GM18511 (cell line): ENCODE results near the gene JHY.

Experiments used
- ATAC-seq: cut with Tn5 transposase; IDR thresholded peaks from one replicate; pipeline ENCODE4 v1.9.1; 2021; ENCODE audit warnings: mild to moderate bottlenecking, moderate library complexity; ENCODE audit not compliant: unreplicated experiment

The JHY gene

DNA sequence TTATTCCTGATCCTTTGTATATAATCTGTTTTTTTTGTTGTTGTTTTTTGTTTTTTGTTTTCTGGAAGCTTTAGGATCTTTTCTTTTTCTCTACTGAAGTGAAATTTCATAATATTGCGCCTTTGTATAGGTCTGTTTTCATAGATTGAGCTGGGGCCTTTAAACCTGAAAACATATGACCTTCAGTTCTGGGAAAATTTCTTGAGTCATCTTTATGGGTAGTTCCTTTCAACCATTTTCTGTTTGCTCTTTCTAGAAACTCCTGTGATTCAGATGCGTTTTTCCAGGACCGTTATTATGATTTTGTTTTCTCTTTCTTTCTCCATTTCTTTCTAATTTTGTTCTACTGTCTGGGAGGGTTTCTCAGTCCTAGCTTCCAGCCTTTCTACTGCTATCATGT, 55.4 kb downstream of the JHY start:
- no peak for ATAC-seq

DNA sequence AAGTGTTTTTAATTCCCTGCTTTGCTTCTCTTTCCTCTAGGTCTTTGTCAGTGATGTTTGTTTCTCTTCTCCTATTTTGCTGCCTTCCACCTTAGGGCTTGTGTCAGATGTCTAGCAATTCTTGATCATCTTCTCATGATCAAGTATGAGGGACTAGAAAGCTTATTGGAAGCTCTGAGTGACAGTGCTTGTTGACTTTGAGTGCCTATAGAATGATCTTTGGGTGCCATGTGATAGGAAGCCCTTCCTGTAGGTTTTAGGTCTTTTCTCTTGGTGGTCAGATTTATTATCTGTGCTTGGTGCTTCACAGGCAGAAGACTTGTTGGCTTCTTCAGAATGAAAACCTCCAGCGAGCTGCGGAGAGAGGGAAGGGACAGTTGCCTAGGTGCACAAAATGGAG, 56.0 kb downstream of the JHY start:
- no peak for ATAC-seq

DNA sequence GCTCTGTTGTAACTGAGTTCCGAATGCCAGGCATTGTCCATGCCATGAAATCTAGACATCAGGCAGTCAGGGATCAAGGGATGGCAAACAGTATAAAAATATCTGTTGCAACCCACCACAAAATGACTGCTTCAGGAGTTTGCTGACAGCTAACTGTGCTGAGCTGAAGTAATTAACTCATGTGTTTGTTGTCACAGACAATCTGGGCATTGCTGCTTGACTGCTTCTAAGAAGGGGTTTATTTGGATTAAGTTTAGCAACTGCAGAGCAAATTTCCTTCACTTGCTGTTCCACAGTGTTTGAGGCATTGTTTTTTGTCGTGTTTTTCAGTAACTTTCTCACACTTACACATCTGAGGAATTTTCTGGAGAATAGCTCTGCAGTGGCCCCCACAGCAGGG, 68.7 kb downstream of the JHY start:
- ATAC-seq: no peak

DNA sequence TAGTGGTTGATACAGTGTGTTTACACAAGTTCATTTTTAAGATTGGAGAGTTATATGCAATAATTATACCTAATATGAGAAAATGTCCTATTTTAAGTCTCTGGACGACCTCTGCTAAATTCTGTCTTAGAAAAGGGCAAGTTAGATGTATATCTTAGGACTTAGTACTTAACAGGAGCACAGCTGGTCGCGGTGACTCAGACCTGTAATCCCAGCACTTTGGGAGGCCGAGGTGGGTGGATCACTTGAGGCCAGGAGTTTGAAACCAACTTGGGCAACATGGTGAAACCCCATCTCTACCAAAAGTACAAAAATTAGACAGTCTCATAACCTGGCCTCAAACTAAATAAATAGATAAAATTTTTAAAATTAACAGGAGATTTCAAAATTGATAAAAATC, 71.9 kb downstream of the JHY start:
- ATAC-seq: no peak

DNA sequence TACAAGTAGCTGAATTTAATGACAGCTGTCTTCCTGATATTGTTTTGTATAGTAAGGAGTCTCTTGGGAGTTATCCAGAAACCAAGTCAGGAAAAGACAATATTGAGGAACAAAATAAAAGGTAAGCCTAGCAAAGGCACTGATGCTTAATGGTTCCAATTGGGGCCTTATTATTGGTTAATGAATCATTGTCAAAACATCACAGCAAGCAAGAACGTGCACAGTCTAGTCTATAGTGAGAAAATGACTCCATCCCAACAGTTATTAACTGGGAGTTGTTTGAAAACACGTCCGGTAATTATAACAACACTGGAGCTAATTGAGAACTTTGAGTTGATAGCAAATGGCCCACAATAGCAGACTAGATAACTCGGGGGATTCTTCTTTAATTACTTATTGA, 81.4 kb downstream of the JHY start:
- no peak for ATAC-seq

DNA sequence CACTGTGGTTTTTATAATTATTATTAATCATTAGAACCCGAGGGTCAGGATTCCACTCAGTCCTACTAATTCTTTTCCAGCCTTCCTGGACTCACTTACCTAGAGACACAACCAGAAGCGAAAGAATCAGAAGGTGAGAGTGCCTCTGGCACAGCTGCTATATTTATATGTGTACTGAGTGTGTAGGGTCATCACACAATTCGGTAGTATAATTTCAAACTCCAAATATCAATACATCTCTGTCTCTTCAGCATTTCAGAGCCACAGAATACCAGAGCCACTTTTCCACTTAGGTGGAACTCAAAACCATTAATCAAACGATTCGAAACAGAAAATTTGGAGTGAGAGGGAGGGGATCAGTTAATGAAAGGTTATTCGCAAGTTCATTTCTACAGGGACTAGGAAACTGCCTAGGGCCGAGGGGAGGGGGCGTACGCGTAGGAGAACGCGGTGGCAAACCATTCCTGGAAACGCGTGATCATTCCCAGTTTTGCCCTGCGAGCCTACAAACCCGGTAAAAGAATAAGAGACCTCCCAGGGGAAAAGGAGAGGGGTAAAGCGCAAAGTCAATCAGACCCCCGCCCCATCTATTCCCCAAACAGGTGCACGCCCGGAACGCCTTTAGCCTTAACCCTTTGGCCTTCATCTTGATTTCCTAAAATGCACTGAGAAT, 93.6 kb downstream of the JHY start:
- no peak for ATAC-seq

DNA sequence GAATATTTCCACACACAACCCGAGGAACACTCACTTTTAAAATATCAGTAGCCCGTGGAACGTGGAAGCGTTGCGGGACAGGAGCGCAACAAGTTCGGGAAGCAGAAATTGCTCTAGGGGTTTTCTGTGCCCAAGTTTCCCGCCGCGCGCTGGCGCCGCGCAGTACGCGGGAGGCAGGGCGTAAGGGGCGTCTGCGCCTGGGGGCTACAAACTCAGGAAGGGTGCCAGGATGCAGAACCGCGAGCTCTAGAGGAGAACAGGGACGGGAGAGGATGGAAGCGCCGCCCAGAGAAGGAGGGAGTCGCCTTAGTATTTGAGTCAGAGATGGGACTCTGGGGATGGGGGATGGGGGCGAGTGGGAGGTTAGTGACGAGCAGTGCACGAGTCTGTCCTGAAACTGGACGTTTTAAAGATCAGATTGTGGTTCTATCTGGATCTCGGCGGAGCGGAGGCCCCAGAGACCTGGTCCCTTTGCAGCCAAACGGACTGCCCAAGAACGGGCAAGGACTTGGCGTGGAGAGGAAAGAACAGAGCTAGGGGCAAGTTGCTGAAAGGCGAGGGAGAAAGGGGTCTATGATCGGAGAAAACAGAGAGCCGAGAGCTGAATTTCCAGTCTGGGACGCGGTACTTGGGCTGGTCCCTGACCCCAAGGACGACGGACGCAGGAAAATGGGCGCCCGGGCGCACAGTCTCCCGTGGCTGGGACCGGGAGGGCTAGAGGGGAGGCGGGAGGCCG, 94.3 kb downstream of the JHY start:
- no peak for ATAC-seq

DNA sequence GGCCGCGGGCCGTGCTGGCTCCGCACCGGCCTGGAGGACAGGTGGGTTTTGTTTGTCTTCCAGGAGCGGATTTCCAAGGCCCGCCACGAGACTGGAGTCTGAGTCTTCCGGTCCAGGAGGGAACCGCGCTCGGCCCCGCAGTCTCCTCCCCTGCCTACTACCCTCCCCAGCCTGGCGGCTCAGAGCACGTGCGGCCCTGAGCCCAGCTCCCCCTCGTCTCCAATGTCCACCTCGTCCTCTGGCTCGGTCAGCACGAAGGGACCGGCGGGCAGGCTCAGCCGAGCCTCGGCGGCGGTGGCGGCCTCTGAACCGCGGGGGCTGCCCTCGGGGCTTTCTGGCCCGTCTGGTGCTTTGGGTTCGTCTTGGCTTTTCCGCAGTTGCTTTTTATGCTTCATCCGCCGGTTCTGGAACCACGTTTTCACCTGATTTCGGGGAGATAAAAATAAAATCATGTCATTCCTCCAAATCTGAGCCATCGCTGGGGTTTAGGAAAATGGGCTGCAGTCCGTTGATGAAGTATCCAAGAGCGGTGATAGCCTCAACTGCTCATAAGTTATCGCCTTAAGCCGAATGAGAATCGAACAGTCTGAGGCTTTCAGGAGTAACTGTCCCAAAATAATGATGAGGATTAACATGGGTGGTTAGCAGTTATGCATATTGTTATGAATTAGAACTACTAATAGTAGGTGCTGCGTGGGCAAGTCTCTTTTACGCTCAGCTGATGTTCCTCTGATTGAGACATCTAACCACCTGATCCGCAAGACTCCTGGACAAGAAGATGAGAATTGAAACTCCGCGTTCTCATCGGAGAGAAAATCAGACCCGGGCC, 95.1 kb downstream of the JHY start:
- ATAC-seq: no peak

DNA sequence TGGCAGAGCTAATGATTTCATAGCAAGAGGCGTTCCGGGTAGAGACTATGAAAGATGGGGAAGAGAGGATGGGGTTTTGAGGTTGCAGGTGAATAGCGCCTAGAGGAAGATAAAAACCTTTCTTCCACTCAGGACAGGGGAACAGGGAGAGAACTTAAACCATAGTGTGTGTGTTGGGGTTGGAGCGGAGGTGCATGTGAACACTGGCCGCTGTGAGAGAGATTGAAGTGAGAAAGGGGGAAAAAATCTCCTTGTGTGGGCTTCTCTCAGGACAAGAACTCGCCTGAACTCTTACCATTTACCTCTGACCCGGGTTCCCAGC, 95.7 kb downstream of the JHY start:
- ATAC-seq: no peak

DNA sequence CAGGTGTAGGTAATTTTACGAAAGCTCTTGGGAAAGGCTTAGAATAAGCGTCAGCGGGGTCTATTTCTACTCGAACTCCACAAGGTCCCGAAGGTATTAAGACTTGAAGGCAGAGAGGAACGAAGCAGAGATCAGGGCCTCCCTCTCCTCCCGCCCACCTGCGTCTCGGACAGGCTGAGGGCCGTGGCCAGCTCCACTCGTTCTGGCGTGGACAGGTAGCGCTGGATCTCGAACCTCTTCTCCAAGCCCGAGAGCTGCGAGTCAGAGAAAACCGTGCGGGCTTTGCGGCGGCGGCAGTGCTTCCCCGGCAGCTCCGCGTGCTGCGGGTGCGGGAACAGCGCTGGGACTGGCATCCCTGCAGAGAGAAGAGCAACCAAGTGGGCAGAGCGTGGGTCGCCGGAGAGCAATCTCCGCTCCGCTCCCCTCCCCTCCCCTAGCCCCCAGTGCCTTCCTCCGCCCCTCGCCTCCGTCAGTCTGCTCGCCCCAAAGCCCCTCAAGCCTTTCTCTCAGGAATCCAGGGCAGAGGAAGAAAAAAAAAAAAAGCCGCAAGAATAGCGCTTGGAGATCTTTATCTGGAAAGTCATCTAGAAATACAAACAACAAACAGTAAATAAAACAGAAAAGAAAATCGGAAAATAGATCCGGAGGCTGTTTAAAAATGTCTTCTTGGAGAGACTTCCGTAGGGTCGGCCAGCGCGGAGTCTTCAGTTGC, 96.7 kb downstream of the JHY start:
- ATAC-seq: no peak

DNA sequence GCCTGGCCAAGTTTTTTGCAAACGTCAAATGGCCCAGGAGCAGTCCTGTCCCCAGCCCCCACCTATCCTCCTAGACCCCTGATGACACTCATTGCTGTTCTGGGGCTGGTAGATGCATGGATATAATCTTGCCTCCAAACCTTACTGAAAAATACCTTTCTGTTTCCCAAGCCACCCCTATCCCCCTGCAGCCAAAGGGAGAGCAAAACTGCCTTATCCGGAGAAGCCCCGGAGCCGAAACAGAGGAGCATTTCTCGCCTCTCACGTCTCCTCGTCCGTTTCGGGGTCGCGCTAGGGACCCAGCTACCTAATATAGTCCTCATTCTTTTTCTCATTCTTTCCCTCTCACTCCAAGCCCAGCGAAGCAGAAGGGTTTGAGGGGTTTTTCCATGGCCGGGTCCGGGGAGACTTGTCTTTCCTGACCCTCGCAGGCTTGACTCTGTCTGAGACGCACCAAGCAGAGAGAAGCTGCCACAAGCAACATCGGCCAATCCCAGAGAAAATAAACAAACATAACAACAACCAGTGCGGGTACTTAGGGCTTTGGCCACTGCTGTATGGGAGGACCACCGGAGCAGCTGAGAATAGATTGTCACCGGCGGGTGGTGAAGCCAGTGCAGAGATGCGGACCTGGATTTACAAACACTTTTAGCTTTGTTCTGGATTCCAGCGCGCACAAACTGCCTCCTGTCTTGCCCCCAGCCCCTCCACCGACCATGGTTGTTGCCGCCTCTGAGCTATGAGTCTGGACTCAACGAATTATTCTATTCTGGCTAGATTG, 97.4 kb downstream of the JHY start:
- ATAC-seq: no peak

DNA sequence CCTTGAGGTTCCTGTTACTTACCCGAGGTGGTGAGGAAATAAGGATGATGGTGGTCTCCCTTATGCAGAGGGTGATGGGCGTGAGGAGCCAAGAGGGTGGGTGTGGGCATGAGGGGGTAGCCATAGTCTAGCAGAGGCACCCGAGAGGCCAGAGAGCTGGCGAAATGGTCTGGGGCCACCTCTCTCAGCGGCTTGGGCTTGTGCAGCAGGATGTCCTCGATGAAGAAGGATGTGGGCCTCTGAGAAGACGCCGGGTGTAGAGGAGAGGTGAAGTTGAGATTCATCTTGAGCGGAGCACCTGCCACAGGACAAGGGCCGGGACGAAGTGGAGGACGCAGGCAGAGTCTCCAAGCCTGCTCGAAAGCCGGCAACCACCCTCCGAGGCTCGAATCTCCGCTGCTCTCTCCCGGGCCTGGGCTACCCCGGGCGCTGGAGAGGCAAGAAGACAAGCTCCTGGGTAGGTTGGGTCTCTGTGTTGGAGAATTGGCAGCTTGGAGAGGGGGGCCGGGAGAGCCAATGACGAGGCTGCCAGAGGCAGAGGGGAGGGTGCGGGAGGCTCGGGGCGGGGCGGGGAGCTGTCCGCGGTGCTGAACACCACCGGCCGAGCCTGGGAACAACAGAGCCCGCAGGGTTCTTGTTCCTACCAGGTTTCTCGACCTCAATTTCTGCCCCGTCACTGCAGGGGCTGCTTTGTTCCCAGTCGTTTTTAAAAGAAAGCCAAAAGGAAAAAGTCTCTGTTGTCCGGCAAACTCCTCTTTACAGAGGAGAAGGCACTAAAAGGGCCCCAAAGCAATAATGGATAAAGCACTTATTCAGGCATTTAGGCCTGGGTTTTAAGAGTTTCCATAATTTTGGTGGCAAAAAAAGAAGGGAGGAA, 99.1 kb downstream of the JHY start, which contains the start of gene BSX:
Gene BSX, minus strand, starts transcription at position 447 of the 877 bp plus-strand sequence. Its CDS starts 163 bp downstream, at position 284.
- no peak for ATAC-seq

DNA sequence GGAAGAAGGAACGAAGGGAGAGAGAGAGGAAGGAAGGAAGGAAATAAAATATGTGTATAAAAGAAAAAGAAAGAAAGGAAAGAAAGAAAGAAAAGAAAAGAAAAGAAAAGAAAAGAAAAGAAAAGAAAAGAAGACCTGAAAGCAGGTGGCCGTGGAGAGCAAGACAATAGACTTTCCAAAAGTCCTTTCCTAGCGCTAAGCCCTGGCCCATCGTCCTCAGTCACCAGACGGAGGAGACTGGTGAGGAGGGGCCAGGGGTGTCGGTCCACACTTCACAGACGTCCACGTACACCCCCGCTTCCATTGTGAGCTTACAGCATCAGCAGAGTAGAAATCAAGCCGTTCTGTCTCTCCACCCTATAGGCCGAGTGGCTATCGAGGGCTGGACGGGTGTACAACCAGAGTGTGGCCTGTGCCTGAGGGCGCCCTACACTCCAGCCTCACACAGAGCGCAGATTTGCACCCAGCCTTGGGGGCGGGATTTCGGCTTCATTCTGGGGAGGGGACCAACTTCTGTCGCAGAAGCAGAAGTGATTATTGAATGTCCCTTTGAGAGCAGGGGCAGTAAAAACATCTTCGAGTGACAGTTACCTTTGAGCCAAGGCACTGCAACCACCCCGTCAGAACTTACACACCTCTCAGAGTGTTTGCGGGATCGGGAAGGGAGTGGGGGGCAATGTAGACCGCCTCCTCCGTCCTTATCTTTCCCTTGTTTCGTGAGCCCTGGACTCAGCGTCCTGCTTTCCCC, 101.1 kb downstream of the JHY start:
- ATAC-seq: no peak

DNA sequence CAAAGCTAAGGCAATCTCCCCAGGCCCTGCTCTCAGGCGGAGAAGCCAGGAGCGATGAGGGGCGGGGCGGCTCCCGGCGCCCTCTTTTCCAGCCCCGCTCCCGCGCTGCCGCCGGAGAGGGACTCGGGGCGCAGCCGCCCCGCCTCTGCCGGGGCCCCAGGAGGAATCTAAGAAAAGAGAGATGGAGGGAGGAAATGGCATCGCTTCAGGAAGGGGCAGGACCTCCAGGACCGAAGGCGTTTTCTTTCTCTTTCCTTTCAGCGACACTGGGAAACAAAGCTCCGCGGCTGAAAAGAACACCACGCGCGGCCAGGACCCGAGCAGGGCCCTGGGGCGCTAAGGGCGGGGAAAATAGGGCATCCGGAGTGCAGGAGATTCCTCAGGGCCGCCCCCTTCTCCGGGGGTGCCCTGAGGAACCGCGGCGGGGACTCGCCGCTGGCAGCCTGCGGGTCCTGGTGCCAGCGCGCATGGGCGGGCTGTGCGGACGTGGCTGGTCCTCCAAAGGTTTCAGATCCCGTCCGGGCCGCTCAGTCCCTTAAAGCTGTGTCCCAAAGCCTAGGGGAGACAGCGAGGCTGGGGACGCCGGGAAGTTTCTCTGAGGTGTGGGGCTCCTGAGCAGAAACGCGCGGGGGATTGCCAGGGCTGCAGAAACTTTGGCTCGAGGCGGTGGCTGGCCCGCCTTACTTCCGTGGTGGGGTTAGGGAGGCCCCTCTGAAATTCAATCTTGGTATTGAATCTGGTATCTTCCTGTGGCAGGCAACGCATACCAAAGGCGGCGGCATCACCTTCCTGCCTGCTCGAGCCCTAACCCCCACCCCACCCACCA, 101.8 kb downstream of the JHY start:
- no peak for ATAC-seq

DNA sequence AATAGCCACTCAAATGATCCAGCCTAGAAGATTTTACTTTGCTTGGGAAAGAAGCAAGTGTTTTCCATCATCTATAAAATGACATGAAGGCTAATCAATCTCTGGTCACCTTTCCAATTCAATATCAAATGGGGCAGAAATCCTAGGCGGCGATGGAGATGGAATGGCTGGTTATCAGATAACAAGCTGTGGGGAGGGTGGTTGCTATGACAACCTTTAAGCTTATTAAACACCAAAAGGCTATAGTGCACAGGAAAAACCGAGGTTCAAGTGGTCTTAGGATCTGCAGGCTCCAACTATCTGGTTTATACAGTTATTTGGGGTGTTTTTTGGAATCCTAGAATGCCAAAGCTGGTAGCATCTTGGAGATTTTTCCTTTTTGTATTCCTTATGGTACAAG, 113.0 kb downstream of the JHY start:
- no peak for ATAC-seq

DNA sequence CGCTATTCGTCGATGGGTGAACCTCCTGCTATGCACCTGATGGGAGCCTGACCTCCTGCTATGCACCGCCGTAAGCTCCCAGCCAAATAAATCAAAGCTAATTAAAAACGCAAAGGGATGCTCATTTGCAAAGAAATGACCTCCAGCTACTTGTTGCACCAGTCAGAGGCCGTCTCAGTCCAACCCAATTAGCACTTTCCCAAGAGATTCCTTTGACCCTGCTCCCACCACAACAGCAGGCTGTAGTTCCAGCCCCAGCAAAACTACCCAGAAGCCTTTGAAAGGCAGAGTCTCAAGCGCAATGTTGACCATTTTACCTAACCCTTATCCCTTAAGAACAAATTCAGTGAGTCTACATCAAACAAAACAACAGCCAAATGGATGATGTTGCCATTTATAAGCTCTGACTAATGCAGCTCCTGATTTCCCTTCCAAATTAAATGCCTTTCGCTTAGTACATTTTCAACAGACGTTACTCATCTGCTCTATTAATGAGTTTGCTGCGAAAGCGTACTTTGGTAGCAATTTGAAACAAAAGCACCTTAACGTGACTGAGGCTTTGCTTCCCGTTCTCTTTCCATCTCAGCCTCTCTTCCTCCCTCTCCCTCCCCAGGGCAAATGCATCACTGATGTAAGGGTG, 116.3 kb downstream of the JHY start:
- ATAC-seq: no peak

DNA sequence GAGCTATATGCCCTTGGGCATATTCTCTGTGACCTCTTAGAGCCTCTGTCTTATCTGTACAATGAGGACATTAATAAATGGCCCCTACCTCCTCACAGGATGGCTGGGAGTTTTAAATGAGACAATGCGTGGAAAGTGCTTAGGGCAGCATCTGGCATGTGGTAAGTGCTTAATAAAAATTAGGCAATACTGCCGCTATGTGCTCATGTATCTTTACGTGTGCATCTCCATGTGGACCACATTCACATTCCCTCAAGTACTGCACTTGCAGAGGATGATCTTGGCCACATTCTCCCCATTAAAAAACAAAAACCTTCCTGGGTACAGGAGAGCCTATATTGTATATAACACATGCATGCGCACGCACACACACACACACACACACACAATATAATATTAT, 118.2 kb downstream of the JHY start:
- ATAC-seq: no peak
